ENCODE data around the gene NPM3.

GRCh38 chr10:101781984-101782810 lies 1.0 kb downstream of the NPM3 start:
- no peak for TF ChIP-seq POLR2AphosphoS5 (IDR thresholded peaks at IDR 0.05)
- TF ChIP-seq CTCF (IDR thresholded peaks at IDR 0.05): no peak
- TF ChIP-seq EP300 (IDR thresholded peaks at IDR 0.05): no peak
